DOHH2 (cell line): ENCODE data around the gene FBLN2.

Experiments used
- H3F3A ChIP-seq: fragments of 200-600 bp; sonication (generic), shearing (Covaris generic); 2 replicates; pipeline ENCODE4 v1.6.0; 2016; ENCODE audit warnings: antibody characterized with exemption, mild to moderate bottlenecking; ENCODE audit not compliant: control insufficient read depth, insufficient read depth
- H3K27ac ChIP-seq: fragments of 200-600 bp; sonication (generic); 2 replicates; pipeline ENCODE4 v1.5.1; 2014; ENCODE audit warnings: low read depth, mild to moderate bottlenecking, low read length, moderate library complexity
- H3K27me3 ChIP-seq: fragments of 200-600 bp; sonication (generic); 2 replicates; pipeline ENCODE4 v1.6.1; 2014; ENCODE audit warnings: mild to moderate bottlenecking, low read length, mixed read lengths; ENCODE audit not compliant: control insufficient read depth
- H3K36me3 ChIP-seq: fragments of 200-600 bp; sonication (generic); 2 replicates; pipeline ENCODE4 v1.6.1; 2014; ENCODE audit warnings: mild to moderate bottlenecking, low read length, moderate library complexity, mixed read lengths; ENCODE audit not compliant: control insufficient read depth
- H3K4me1 ChIP-seq: fragments of 200-600 bp; sonication (generic); 2 replicates; pipeline ENCODE4 v1.6.1; 2014; ENCODE audit warnings: mild to moderate bottlenecking, low read length, mixed read lengths; ENCODE audit not compliant: control insufficient read depth
- H3K4me2 ChIP-seq: fragments of 200-600 bp; sonication (generic); 2 replicates; pipeline ENCODE4 v1.6.0; 2014; ENCODE audit warnings: mild to moderate bottlenecking, low read length, moderate library complexity
- H3K4me3 ChIP-seq: fragments of 200-600 bp; sonication (generic); 2 replicates; pipeline ENCODE4 v1.5.1; 2014; ENCODE audit warnings: mild to moderate bottlenecking, low read length, mixed read lengths
- H3K79me2 ChIP-seq: fragments of 200-600 bp; sonication (generic); 2 replicates; pipeline ENCODE4 v1.6.1; 2014; ENCODE audit warnings: mild to moderate bottlenecking, low read length, mixed read lengths; ENCODE audit not compliant: control insufficient read depth
- H3K9me2 ChIP-seq: fragments of 200-600 bp; sonication (generic); replicated peaks from 2 replicates; pipeline ENCODE4 v1.6.1; 2014; ENCODE audit warnings: mild to moderate bottlenecking, low read length, mixed read lengths; ENCODE audit not compliant: control insufficient read depth
- H3K9me3 ChIP-seq: fragments of 200-600 bp; sonication (generic); 2 replicates; pipeline ENCODE4 v1.6.1; 2014; ENCODE audit warnings: antibody characterized with exemption, low read length, mixed read lengths; ENCODE audit not compliant: control insufficient read depth, insufficient read depth
- H4K20me1 ChIP-seq: fragments of 200-600 bp; sonication (generic); 2 replicates; pipeline ENCODE4 v1.6.0; 2014; ENCODE audit warnings: low read depth, mild to moderate bottlenecking, antibody characterized with exemption, low read length, moderate library complexity; ENCODE audit not compliant: control insufficient read depth, insufficient read depth
- EZH2phosphoT487 ChIP-seq: fragments of 200-600 bp; sonication (generic); IDR thresholded peaks from 2 replicates; pipeline ENCODE4 v1.6.1; 2017; ENCODE audit warnings: borderline replicate concordance, mild to moderate bottlenecking, antibody characterized with exemption, low read length, moderate library complexity, mixed read lengths
- TF ChIP-seq, protein P1 (sequence below): fragments of 200-600 bp; sonication (generic); IDR thresholded peaks from one replicate; pipeline ENCODE4 v1.5.1; 2014; ENCODE audit warnings: antibody characterized with exemption, mild to moderate bottlenecking, low read depth, low read length; ENCODE audit not compliant: poor library complexity, severe bottlenecking

The FBLN2 gene

DNA sequence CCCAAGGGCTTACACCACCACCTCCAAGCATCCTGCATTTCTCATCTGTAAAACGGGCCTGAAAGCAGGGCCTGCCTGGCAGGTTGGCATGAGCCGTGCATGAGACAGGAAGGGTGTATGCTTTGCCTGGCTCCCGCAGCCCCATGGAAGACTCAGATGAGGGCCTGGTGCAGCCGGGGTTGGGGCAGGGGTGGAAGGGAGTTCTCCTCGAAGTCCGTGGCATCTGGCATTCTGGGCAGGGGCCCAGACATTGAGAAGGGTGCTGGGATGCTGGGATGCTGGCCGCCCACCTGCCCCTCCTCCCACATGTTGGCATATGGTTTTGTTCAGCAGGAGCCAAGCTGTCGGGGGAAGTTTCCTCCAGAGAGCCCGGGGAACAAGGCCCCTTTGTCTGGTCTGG, 13.0 kb upstream of the FBLN2 start:
- no peak for TF ChIP-seq EZH2phosphoT487
- TF ChIP-seq, protein P1, sequence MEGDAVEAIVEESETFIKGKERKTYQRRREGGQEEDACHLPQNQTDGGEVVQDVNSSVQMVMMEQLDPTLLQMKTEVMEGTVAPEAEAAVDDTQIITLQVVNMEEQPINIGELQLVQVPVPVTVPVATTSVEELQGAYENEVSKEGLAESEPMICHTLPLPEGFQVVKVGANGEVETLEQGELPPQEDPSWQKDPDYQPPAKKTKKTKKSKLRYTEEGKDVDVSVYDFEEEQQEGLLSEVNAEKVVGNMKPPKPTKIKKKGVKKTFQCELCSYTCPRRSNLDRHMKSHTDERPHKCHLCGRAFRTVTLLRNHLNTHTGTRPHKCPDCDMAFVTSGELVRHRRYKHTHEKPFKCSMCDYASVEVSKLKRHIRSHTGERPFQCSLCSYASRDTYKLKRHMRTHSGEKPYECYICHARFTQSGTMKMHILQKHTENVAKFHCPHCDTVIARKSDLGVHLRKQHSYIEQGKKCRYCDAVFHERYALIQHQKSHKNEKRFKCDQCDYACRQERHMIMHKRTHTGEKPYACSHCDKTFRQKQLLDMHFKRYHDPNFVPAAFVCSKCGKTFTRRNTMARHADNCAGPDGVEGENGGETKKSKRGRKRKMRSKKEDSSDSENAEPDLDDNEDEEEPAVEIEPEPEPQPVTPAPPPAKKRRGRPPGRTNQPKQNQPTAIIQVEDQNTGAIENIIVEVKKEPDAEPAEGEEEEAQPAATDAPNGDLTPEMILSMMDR: no peak
- no peaks in the 10 kb centered on the region for H3K9me3 ChIP-seq
- H3K4me2 ChIP-seq: no peak overlapping the region
- no peaks in the 10 kb centered on the region for H3K27me3 ChIP-seq
- no peak overlapping the region for H3K27ac ChIP-seq
- no peaks in the 10 kb centered on the region for H3F3A ChIP-seq
- H3K4me3 ChIP-seq: no peak overlapping the region
- H3K9me2 ChIP-seq: no peaks in the 10 kb centered on the region
- H3K4me1 ChIP-seq: no peaks in the 10 kb centered on the region; the same call in 1 of the 2 replicates
- H4K20me1 ChIP-seq: no peaks in the 10 kb centered on the region
- no peaks in the 10 kb centered on the region for H3K36me3 ChIP-seq
- no peaks in the 10 kb centered on the region for H3K79me2 ChIP-seq

DNA sequence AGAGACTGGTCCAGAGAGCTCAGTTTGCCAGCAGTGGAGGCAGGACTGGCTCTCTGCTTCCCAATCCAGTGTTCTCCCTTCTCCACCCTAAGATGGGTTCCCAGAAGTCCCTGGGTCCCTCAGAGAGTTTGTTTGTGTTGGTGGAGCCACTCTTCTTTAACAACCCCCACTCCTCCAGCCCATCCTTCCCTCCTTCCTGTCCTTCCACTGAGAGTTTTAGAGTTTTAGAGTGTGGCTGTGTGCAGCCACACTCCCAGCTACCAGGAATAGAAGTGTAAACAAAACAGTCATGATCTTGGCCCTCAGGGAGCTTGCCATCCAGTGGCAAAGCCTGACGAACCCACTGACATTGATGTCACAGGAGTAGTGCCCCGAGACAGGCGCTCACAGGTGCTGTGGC, 12.5 kb upstream of the FBLN2 start:
- no peaks in the 10 kb centered on the region; the same call in 1 of the 2 replicates for H3K4me1 ChIP-seq
- no peak overlapping the region for H3K4me3 ChIP-seq
- H3K27me3 ChIP-seq: no peaks in the 10 kb centered on the region
- no peaks in the 10 kb centered on the region for H4K20me1 ChIP-seq
- H3K9me3 ChIP-seq: no peaks in the 10 kb centered on the region
- TF ChIP-seq EZH2phosphoT487: no peak
- TF ChIP-seq, protein P1: no peak
- H3K36me3 ChIP-seq: no peaks in the 10 kb centered on the region
- no peak overlapping the region for H3K4me2 ChIP-seq
- H3F3A ChIP-seq: no peaks in the 10 kb centered on the region
- no peaks in the 10 kb centered on the region for H3K9me2 ChIP-seq
- no peaks in the 10 kb centered on the region for H3K79me2 ChIP-seq
- no peak overlapping the region for H3K27ac ChIP-seq

DNA sequence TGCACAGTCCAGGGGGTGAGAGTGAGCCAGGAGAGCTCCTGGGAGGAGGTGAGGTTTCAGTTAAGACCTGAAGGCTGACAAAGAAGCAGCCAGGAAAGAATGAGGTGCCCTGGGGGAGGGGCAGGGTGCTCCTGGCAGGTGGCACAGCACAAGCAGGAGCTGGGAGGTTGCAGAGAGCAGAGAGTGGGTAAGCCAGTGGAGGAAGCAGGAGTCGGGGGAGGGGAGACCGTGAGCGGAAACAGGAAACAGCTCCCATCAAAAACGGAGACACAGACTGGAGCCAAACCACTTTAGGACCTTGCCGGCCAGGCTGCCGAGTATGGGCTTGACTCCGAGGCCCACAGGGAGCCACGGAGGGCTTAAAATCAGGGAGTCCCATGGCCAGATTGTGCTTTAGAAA, 12.1 kb upstream of the FBLN2 start:
- Histone ChIP-seq H3K27me3 (no peaks in the 10 kb centered on the region), H3K9me3 (no peaks in the 10 kb centered on the region), H3F3A (no peaks in the 10 kb centered on the region), H3K4me2 (no peak overlapping the region), H3K36me3 (no peaks in the 10 kb centered on the region), H3K79me2 (no peaks in the 10 kb centered on the region), H3K27ac (no peak overlapping the region), H3K4me1 (no peaks in the 10 kb centered on the region; the same call in 1 of the 2 replicates), H3K4me3 (no peak overlapping the region), H4K20me1 (no peaks in the 10 kb centered on the region), H3K9me2 (no peaks in the 10 kb centered on the region)
- TF ChIP-seq EZH2phosphoT487: no peak
- TF ChIP-seq, protein P1: no peak
